MCF 10A (cell line): ENCODE data around the gene STAG3. TPM values are rescaled to one million over a fixed set of nuclear protein-coding genes. Genes with fewer than 3 reads are reported as not detected.

Experiments
- BruUV-seq: library from RNA; stranded (reverse); fragments of 400-500 nt; replicated peaks from 2 replicates; lab custom pipeline; 2021; lab: Mats Ljungman, UMichigan
- CTCF ChIA-PET: fragments of 300-600 bp; sonication (Branson Sonifier 250); formaldehyde crosslinking; extraction: SDS; loops from one replicate; lab custom pipeline; 2021; ENCODE audit warnings: antibody characterized with exemption, inconsistent platforms; lab: Yijun Ruan, JAX
- POLR2A ChIA-PET: fragments of 300-600, 350-650 bp; sonication (Branson Sonifier 250); formaldehyde crosslinking; extraction: SDS; loops from one replicate; lab custom pipeline; 2020; ENCODE audit warnings: antibody characterized with exemption, inconsistent platforms; lab: Yijun Ruan, JAX
- DNase-seq: peaks from one replicate; pipeline ENCODE4 v3.0.0-alpha.2; 2018; ENCODE audit not compliant: unreplicated experiment
- H3K27ac Mint-ChIP-seq: one replicate; pipeline ENCODE4 v1.8.0; 2022; ENCODE audit warnings: mild to moderate bottlenecking, low read depth, mixed read lengths; ENCODE audit not compliant: unreplicated experiment
- H3K27me3 Mint-ChIP-seq: one replicate; pipeline ENCODE4 v1.8.0; 2022; ENCODE audit warnings: mixed read lengths; ENCODE audit not compliant: insufficient read depth, unreplicated experiment
- H3K36me3 Mint-ChIP-seq: one replicate; pipeline ENCODE4 v1.8.0; 2022; ENCODE audit warnings: mild to moderate bottlenecking, moderate library complexity, mixed read lengths; ENCODE audit not compliant: insufficient read depth, unreplicated experiment
- H3K4me1 Mint-ChIP-seq: one replicate; pipeline ENCODE4 v1.8.0; 2022; ENCODE audit warnings: mixed read lengths; ENCODE audit not compliant: insufficient read depth, unreplicated experiment
- H3K4me3 Mint-ChIP-seq: one replicate; pipeline ENCODE4 v1.8.0; 2022; ENCODE audit warnings: mild to moderate bottlenecking, moderate library complexity, mixed read lengths; ENCODE audit not compliant: unreplicated experiment
- H3K9me3 Mint-ChIP-seq: one replicate; pipeline ENCODE4 v1.8.0; 2022; ENCODE audit warnings: mixed read lengths; ENCODE audit not compliant: unreplicated experiment
- intact Hi-C: fragments of 100-400 bp; cut with micrococcal nuclease; formaldehyde crosslinking; loops from 2 replicates; pipeline ENCODE4 v1.14.1; 2022
- total RNA-seq: library from RNA; stranded (reverse); gene quantifications from 2 replicates; pipeline ENCODE4 v1.2.3, GENCODE V29; 2022
- TF ChIP-seq, protein P1 (sequence below): fragments of 200-600 bp; IDR thresholded peaks from one replicate; pipeline ENCODE4 v1.8.0; 2022; ENCODE audit warnings: antibody characterized with exemption, mild to moderate bottlenecking; ENCODE audit not compliant: unreplicated experiment

Gene STAG3
- total RNA-seq, 1 experiment from 2014 or later, result 1.5 TPM

DNA sequence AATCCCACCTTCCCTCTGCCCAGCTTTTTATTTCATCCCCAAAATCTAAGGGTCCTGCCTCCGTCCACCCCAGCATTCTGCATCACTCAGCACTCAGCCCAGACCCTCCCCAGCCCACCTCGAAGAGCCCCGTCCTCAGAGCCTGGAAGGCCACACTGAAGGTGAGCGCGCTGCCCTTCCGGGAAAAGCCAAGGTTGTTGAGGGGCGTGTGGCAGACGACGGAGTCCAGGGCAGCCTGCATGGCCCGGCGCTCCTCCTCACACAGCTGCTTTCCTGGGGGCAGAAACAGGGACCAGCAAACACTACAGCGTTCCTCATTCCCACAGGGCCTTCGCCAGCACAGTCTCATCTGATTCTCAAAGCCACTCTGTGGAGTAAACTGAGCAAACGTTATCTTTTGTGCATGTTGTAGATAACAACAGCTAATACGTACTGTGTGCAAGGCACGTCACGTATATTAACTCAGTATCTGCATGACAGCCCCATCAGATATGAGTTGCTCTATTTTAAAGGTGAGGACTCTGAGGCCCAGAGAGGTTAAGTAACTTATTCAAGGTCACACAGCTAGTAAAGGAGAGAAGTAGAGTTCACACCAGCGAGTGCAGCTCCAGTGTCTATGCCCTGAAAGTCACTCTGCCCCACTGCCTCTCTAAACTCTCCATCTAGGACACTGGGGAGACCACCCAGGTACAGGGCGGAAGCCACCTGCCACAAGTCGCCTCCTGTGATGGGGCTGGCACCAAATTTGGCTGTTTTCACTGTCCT, 22.0 kb upstream of the STAG3 start:
- peak overlapping the region; percentile 12 for H3K4me3 Mint-ChIP-seq
- TF ChIP-seq, protein P1, sequence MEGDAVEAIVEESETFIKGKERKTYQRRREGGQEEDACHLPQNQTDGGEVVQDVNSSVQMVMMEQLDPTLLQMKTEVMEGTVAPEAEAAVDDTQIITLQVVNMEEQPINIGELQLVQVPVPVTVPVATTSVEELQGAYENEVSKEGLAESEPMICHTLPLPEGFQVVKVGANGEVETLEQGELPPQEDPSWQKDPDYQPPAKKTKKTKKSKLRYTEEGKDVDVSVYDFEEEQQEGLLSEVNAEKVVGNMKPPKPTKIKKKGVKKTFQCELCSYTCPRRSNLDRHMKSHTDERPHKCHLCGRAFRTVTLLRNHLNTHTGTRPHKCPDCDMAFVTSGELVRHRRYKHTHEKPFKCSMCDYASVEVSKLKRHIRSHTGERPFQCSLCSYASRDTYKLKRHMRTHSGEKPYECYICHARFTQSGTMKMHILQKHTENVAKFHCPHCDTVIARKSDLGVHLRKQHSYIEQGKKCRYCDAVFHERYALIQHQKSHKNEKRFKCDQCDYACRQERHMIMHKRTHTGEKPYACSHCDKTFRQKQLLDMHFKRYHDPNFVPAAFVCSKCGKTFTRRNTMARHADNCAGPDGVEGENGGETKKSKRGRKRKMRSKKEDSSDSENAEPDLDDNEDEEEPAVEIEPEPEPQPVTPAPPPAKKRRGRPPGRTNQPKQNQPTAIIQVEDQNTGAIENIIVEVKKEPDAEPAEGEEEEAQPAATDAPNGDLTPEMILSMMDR, result no peak
- no TSS peak for BruUV-seq

DNA sequence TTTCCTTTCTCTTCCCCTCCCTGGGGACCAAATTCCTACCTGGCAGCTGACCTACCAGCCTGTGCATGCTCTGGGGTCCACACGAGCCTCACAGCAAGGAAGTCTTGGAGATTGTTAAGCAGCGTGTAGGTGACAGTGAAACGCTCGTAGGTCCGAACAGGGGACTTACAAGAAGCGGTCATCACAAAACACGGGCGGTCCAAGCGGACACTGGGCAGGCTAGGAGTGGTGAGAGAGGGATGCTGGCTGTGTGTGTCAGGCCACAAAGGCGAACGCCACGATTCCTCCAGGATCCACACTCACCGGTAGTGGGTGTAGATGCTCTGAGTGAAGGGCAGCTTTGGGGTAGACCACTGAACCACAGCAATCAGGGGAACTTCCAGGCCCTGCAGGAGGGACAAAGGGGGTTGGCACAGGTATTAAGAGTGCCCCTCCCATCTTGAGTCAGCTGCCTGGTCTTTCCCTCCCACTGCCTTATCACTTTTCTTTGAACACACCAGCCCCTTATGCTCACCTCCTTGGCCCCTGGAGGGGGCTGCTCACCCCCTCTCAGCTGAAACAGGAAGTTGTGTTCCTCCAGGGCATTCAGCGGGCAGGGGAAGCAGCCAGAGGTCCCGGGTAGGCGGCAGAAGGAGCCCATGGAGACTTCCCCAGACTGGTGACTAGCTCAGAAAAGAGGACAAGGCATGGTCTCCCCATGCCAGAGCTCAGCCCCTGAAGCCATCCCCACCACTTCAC, 21.2 kb upstream of the STAG3 start:
- H3K36me3 Mint-ChIP-seq, result peaks cover 37% of the 10 kb centered on the region
- no TSS peak for BruUV-seq
- intact Hi-C loops, result no loop called here
- no peaks in the 10 kb centered on the region for H3K27me3 Mint-ChIP-seq
- peak overlapping the region; percentile 46 for H3K27ac Mint-ChIP-seq
- peaks cover 19% of the 10 kb centered on the region for H3K4me1 Mint-ChIP-seq
- POLR2A ChIA-PET, result interaction anchor here (1.3 to 5.5 kb wide), 4 partner anchors 8 to 55 kb away, joined by 4 to 58 read pairs (median 7); partner anchors contain the start of genes AP4M1, GPC2, LAMTOR4 and MBLAC1
- no peaks in the 10 kb centered on the region for H3K9me3 Mint-ChIP-seq
- peak overlapping the region; percentile 77 for H3K4me3 Mint-ChIP-seq
- TF ChIP-seq, protein P1, result no peak
- no peak for DNase-seq
- CTCF ChIA-PET, result interaction anchor here (0.6 to 1.0 kb wide), 2 partner anchors 24 to 67 kb away, joined by 3 read pairs; no protein-coding TSS in a partner anchor

More for the DNA sequence above, 22.0 kb upstream of the STAG3 start:
- intact Hi-C loops, result no loop called here
- Mint-ChIP-seq H3K36me3 (peaks cover 40% of the 10 kb centered on the region), H3K27me3 (no peaks in the 10 kb centered on the region), H3K9me3 (no peaks in the 10 kb centered on the region), H3K4me1 (peaks cover 19% of the 10 kb centered on the region), H3K27ac (no peak overlapping the region)
- ChIA-PET CTCF (interaction anchor here (0.6 to 1.6 kb wide), 4 partner anchors 23 to 73 kb away, joined by 3 to 5 read pairs (median 3); no protein-coding TSS in a partner anchor), POLR2A (interaction anchor here (1.3 kb wide), 1 partner anchor 54 kb away, joined by 4 read pairs; the partner anchor contains the start of genes AP4M1 and MCM7)
- DNase-seq, result no peak

DNA sequence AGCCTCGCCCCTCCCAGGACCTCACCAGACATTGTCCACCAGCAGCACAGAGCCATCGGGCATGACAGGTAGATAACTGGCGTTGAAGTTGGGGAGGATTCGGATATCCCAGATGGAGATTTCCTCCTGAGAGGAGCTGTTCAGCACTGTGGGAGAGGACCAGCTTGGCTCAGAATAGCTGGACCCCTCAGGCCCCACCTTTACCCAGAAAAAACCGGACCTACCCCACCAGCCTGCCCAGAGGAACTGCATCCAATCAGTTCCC, 20.7 kb upstream of the STAG3 start:
- ChIA-PET POLR2A (interaction anchor here (1.3 to 5.5 kb wide), 4 partner anchors 9 to 56 kb away, joined by 4 to 58 read pairs (median 7); partner anchors contain the start of genes AP4M1, GPC2, LAMTOR4 and MBLAC1), CTCF (interaction anchor here (1.0 kb wide), 1 partner anchor 24 kb away, joined by 3 read pairs; no protein-coding TSS in a partner anchor)
- Mint-ChIP-seq H3K27me3 (no peaks in the 10 kb centered on the region), H3K4me3 (peak overlapping the region; percentile 77), H3K36me3 (peaks cover 32% of the 10 kb centered on the region), H3K4me1 (peaks cover 18% of the 10 kb centered on the region), H3K27ac (peak overlapping the region; percentile 46), H3K9me3 (no peaks in the 10 kb centered on the region)
- BruUV-seq, result no TSS peak
- no peak for DNase-seq
- intact Hi-C loops, result no loop called here
- TF ChIP-seq, protein P1, result no peak
